Mammary epithelial cell (primary cell): Measurements from ENCODE around the gene RAB6A.

Experiments
- CTCF ChIP-seq, 2 donors: IDR thresholded peaks in 1 of 2; conservative IDR thresholded peaks in 1 of 2; 2 replicates each; pipeline ENCODE4 v1.5.1; 2011 to 2012; ENCODE audit warnings: inconsistent platforms in 2 of 2, low read length in 2 of 2, mild to moderate bottlenecking in 2 of 2, control low read depth in 1 of 2, low read depth in 1 of 2; ENCODE audit not compliant: insufficient read depth in 1 of 2; ENCODE audit errors: extremely low read depth in 1 of 2
- EZH2 ChIP-seq: IDR thresholded peaks from 2 replicates; pipeline ENCODE4 v1.6.1; 2012; ENCODE audit warnings: low read length, inconsistent platforms, borderline replicate concordance

- TF ChIP-seq CTCF (conservative IDR thresholded peaks at IDR 0.05 in 1 of 2, IDR thresholded peaks at IDR 0.05 in 1 of 2; ENCODE audit: extremely low read depth in 1 of 2, insufficient read depth in 1 of 2, low read depth in 1 of 2, low read length in 2 of 2) (no peak), EZH2 (no peak)
Observed at GRCh38 chr11:73647459-73648100, 113.3 kb downstream of the RAB6A start.
